H1 (cell line): ENCODE results near the gene FBXW5. TPM values are rescaled to one million over a fixed set of nuclear protein-coding genes. Genes with fewer than 3 reads are reported as not detected.

ENCODE experiments used
- E2F6 ChIP-seq: IDR thresholded peaks from 2 replicates; pipeline ENCODE4 v1.6.1; 2012; ENCODE audit warnings: inconsistent platforms
- polyA plus RNA-seq, 7 experiments: library from polyadenylated mRNA; depleted of rRNA in 3 of 7; stranded (reverse) in 5 of 7; unstranded in 2 of 7; fragments of >200 nt in 5 of 7; fragments of 200-250 nt in 2 of 7; gene quantifications; 1 replicate in 5 of 7; 2 replicates in 1 of 7; 4 replicates in 1 of 7; pipeline versions ENCODE4 v1.2.1 to v1.2.3, GENCODE V29; 2011 to 2013; ENCODE audit warnings: missing spikeins in 2 of 7, mixed read lengths in 2 of 7
- total RNA-seq: library from RNA; stranded (reverse); fragmentation: NEBNext Ultra II Directional; extraction: Animal tissue kit (Norgen Biotek cat#: 25700); gene quantifications from 2 replicates; pipeline ENCODE4 v1.2.1, GENCODE V29; 2021

Gene FBXW5
- total and polyA plus RNA-seq, 2 of the 8 experiments (the other 6 are each of a cell fraction or from before 2014, with no cell fraction given), result 49.0 to 71.0 TPM

GRCh38 chr9:136960938-136961275 is 16.4 kb upstream of the FBXW5 start (continued):
- no peak for TF ChIP-seq E2F6
